Subcutaneous abdominal adipose tissue (tissue), 5 donors: Measurements from ENCODE around the gene FAM210A.
"Not testable (repeated sequence)": the region's sequence is repeated elsewhere in the genome, so short reads cannot be mapped to it uniquely, and the experiment has no call there.

Experiments
- H3K27ac ChIP-seq: one replicate; pipeline ENCODE4 v1.7.0; 2013; ENCODE audit warnings: low read depth, mild to moderate bottlenecking, inconsistent platforms, low read length, moderate library complexity
- H3K27me3 ChIP-seq, 5 donors: one replicate each; pipeline ENCODE4 v1.7.0; 2013; ENCODE audit warnings: low read length in 5 of 5, inconsistent platforms in 1 of 5; ENCODE audit not compliant: control insufficient read depth in 5 of 5, insufficient read depth in 4 of 5
- H3K36me3 ChIP-seq, 5 donors: one replicate each; pipeline ENCODE4 v1.7.0; 2013; ENCODE audit warnings: low read length in 5 of 5; ENCODE audit not compliant: control insufficient read depth in 5 of 5, insufficient read depth in 5 of 5
- H3K4me1 ChIP-seq, 5 donors: one replicate each; pipeline ENCODE4 v1.7.0; 2013; ENCODE audit warnings: low read length in 5 of 5, mild to moderate bottlenecking in 3 of 5, moderate library complexity in 1 of 5; ENCODE audit not compliant: control insufficient read depth in 5 of 5, insufficient read depth in 5 of 5
- H3K4me3 ChIP-seq, 5 donors: one replicate each; pipeline ENCODE4 v1.7.0; 2013; ENCODE audit warnings: low read length in 5 of 5, low read depth in 1 of 5
- H3K9ac ChIP-seq, 5 donors: one replicate each; pipeline ENCODE4 v1.7.0; 2013; ENCODE audit warnings: low read length in 5 of 5, mild to moderate bottlenecking in 4 of 5, moderate library complexity in 3 of 5
- H3K9me3 ChIP-seq, 5 donors: one replicate each; pipeline ENCODE4 v1.7.0; 2013; ENCODE audit warnings: low read length in 5 of 5; ENCODE audit not compliant: control insufficient read depth in 5 of 5
- donor health status: healthy.
- donor health status: healthy.
- donor health status: healthy.
- donor health status: healthy.
- donor health status: healthy.

Gene FAM210A, protein sequence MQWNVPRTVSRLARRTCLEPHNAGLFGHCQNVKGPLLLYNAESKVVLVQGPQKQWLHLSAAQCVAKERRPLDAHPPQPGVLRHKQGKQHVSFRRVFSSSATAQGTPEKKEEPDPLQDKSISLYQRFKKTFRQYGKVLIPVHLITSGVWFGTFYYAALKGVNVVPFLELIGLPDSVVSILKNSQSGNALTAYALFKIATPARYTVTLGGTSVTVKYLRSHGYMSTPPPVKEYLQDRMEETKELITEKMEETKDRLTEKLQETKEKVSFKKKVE

DNA sequence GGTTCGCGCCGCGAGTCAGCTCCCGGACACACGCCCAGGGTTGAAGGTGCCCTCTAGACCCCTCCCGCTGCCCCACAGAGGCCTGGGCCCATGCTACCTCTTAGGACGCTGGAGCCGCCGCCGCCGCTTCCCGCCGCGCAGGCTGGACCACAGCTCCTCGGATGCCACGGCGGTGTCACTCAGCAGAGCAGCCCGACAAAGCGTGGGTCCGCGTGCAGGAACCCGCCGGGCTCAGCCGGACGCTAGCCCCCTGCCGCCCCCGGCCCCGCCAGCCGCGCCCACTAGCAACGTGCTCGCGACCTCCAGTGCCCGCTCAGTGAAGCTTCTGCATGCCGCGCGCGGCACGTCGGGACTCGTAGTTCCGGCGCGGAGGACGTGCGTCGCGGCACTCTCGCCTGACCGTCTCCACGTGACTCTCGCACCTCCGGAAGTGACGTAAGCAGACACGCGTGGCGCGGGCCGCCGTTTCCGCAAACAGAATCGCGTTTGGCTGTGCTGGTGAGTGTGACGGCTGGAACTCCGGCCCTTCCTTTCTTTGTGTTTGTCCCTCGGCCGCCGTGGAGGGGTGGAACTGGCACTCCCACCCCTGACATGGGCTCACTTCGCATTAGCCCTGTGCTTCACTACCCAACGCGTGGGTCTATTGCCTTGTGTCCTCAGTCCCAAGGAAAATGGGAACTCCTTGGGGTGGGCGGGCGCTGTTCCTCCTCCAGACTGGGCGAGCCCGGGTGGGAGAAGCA, at the start of gene FAM210A, which contains the start of gene RNMT:
FAM210A (minus strand) TSS at position 327 of the 740 bp plus-strand sequence. CDS start 44,481 bp downstream, outside the sequence.
RNMT (plus strand) TSS at position 442 of the 740 bp plus-strand sequence. CDS start 4,845 bp downstream, outside the sequence.
- Histone ChIP-seq H3K4me3 (peak within 1 kb of the TSS; percentile 91 to 97 (median 94)), H3K27me3 (no peaks in the 10 kb centered on the region), H3K9me3 (no peaks in the 10 kb centered on the region), H3K4me1 (peaks cover 0 to 32% (median 23%) of the 10 kb centered on the region in 5 donors), H3K27ac (peak within 1 kb of the TSS; percentile 98), H3K36me3 (no peaks in the 10 kb centered on the region), H3K9ac (peak within 1 kb of the TSS; percentile 75 to 93 (median 90))

DNA sequence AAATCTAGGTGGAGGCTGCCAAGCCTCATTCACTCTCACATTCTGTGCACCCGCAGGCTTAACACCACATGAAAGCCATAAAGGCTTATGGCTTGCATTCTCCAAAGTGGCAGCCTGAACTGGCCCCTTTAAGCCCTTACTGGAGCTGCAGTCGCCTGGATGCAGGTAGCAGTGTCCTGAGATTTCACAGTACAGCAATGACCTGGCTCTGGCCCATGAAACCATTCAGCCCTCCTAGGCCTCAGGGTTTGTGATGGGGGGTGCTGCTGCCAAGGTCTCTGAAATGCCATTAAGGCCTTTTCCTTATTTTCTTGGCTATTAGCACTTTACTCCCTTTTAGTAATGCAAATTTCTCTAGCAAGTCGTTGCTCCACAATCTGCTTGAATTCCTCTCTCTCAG, 48.7 kb upstream of the FAM210A start:
- Histone ChIP-seq H3K27ac (no peak overlapping the region), H3K9me3 (peaks cover 0 to 6% (median 4%) of the 10 kb centered on the region in 5 donors), H3K9ac (no peak overlapping the region), H3K4me1 (no peaks in the 10 kb centered on the region), H3K4me3 (no peak overlapping the region), H3K36me3 (no peaks in the 10 kb centered on the region), H3K27me3 (no peaks in the 10 kb centered on the region)

DNA sequence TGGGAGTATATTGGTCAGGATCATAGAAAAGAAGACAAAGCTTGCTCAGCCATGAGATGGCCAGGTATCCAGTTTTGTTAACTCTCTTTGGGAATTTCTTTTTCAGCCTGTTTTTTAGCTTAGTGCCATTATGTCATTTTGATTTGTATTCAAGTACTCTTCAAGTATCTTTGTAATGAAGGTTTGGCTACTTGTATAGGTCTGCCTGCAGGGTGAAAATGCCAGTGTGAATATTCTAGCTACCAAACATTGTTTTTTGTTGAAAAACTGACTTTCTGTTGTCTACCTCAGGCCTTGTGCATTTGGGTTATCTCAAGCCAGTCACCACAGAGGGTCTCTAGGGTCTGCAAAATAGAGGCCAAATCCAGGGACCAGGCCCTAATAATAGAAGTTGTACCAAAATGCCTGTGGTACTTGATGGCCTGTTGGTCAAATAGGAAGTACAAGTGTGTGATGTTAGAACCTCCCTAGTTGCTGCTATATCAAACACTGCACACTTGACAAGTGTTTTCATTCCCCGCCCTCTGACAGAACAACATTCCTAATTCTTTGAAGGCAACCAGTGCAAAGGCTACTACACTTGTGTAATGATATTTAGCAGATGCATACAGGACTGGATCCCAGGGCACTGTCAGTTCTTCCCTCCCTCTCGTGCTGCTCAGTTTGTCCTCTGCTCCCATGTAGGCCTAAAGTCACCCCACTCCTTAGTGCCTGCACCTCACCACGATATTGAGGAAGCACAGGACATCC, 36.5 kb upstream of the FAM210A start:
- Histone ChIP-seq H3K9me3 (peaks cover 0 to 23% (median 9%) of the 10 kb centered on the region in 5 donors), H3K27me3 (no peaks in the 10 kb centered on the region), H3K4me1 (no peaks in the 10 kb centered on the region), H3K4me3 (no peak overlapping the region), H3K36me3 (peaks cover 17 to 50% (median 31%) of the 10 kb centered on the region in 5 donors), H3K9ac (no peak overlapping the region), H3K27ac (no peak overlapping the region)

DNA sequence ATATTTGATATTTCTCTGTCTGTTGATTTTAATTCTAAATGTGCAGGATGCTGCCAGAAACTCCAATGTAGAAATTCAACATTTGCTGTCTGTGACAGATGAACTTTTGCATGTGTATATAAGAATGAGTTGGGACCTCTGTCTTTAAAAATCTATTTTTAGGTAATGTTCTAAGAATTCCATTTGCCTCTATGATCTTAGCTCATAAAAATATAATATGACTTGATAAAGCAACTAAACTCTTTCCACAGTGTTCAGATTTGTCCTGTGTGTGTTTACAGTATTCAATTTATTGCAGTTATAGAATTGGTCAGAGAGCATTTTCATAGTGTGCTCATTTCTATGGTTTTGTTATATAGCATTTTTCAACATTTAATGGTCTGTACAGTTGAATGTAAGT, 33.7 kb upstream of the FAM210A start:
- H3K4me3 ChIP-seq, result no peak overlapping the region
- peaks cover 36 to 77% (median 57%) of the 10 kb centered on the region in 5 donors for H3K36me3 ChIP-seq
- no peaks in the 10 kb centered on the region for H3K27me3 ChIP-seq
- peaks cover 0 to 9% (median 0%) of the 10 kb centered on the region in 5 donors for H3K9me3 ChIP-seq
- H3K9ac ChIP-seq, result no peak overlapping the region
- no peaks in the 10 kb centered on the region for H3K4me1 ChIP-seq
- no peak overlapping the region for H3K27ac ChIP-seq

DNA sequence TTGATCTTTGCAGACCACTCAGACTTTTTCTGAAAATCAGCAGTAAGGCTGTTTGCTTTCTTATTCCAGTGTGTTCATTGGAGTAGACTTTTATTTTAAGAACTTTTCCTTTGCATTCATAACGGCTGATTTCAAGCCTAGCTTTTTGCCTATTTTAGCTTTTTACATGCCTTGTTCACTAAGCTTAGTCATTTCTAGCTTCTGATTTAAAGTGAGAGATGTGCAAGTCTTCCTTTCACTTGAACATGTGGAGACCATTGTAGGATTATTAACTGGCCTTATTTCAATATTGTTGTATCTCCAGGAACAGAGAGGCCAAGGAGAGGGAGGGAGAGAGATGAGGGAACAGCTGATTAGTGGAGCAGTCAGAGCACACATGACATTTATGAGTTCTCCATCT, 32.3 kb upstream of the FAM210A start:
- no peak overlapping the region for H3K9ac ChIP-seq
- no peak overlapping the region for H3K27ac ChIP-seq
- H3K4me3 ChIP-seq, result no peak overlapping the region
- H3K9me3 ChIP-seq, result peaks cover 0 to 4% (median 0%) of the 10 kb centered on the region in 5 donors
- no peaks in the 10 kb centered on the region for H3K27me3 ChIP-seq
- no peaks in the 10 kb centered on the region for H3K4me1 ChIP-seq
- peaks cover 48 to 82% (median 68%) of the 10 kb centered on the region in 5 donors for H3K36me3 ChIP-seq

DNA sequence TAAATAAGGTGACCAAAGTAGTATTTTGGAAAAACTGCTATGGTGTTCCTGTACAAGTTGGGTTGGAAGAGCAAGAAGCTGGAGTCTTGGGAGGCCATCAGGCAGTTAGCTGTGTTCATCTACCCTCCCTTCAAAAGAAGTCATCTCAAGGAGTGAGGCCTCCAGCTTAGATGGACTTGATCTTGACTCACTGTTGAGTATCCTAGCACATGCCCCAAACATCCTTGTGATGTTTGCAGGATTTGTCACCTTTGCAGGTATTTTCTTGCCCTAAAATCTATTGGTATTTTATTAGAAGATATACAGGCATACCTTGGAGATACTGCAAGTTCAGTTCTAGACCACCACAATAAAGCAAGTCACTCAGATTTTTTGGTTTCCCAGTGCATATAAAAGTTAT, 30.3 kb upstream of the FAM210A start:
- peaks cover 54 to 80% (median 65%) of the 10 kb centered on the region in 5 donors for H3K36me3 ChIP-seq
- no peak overlapping the region for H3K27ac ChIP-seq
- H3K27me3 ChIP-seq, result no peaks in the 10 kb centered on the region
- H3K4me3 ChIP-seq, result no peak overlapping the region
- no peak overlapping the region for H3K9ac ChIP-seq
- no peaks in the 10 kb centered on the region for H3K4me1 ChIP-seq
- H3K9me3 ChIP-seq, result no peaks in the 10 kb centered on the region

DNA sequence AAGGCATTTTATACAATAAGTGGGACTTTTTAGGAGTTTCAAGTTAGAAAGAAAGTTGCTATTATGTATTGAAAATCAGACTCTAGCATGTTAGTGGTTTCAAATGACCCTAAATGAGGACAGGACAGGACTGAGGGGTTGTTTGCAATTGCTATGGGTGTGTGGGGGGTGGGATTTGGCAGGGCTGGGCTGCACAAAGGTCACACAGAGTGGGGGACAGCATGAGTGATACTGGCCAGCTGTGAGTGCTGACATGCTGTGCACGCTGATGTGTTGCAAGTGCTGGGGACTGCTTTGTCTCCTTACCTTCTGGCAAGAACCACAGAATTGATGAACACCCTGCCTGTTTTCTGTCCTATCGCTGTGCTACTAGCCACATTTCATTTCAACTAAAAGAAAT, 29.9 kb upstream of the FAM210A start:
- no peaks in the 10 kb centered on the region for H3K4me1 ChIP-seq
- peaks cover 51 to 77% (median 62%) of the 10 kb centered on the region in 5 donors for H3K36me3 ChIP-seq
- no peak overlapping the region for H3K4me3 ChIP-seq
- no peaks in the 10 kb centered on the region for H3K27me3 ChIP-seq
- no peak overlapping the region for H3K9ac ChIP-seq
- H3K9me3 ChIP-seq, result no peaks in the 10 kb centered on the region
- H3K27ac ChIP-seq, result no peak overlapping the region

DNA sequence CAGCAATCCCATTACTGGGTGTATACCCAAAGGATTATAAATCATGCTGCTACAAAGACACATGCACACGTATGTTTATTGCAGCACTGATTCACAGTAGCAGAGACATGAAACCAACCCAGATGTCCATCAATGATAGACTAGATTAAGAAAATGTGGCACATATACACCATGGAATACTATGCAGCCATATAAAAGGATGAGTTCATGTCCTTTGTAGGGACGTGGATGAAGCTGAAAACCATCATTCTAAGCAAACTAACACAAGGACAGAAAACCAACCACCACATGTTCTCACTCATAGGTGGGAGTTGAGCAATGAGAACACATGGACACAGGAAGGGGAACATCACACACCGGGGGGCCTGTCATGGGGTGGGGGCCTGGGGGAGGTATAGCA, 25.2 kb upstream of the FAM210A start:
- H3K27ac ChIP-seq, H3K9me3 ChIP-seq, H3K27me3 ChIP-seq, H3K9ac ChIP-seq, H3K4me3 ChIP-seq, H3K4me1 ChIP-seq: not testable (repeated sequence)
- H3K36me3 ChIP-seq, result peaks cover 49 to 83% (median 71%) of the 10 kb centered on the region in 5 donors

DNA sequence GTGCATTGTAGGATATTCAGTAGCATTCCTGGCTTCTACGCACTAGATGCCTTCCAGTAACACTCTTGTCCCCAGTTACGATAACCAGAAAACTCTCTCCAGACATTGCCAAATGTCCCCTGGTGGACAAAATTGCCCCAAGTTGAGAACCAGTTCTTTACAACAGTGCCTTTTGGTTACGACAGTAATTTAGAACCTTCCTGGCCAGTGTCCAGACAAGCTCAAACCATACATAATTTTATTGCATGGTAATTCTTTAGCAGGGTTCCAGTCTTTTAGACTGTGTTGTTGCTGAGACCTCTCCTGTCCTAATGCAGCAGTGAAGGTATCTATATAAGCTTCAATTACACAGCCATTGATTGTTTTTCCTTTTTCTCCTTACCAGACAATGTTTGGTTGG, 20.3 kb upstream of the FAM210A start:
- Histone ChIP-seq H3K27ac (no peak overlapping the region), H3K36me3 (peaks cover 37 to 67% (median 59%) of the 10 kb centered on the region in 5 donors), H3K27me3 (no peaks in the 10 kb centered on the region), H3K9ac (no peak overlapping the region), H3K4me1 (no peaks in the 10 kb centered on the region), H3K4me3 (no peak overlapping the region), H3K9me3 (no peaks in the 10 kb centered on the region)
